Neural cell (in vitro differentiated cells): ENCODE data around the gene SPRR1A. TPM values are rescaled to one million over a fixed set of nuclear protein-coding genes. Genes with fewer than 3 reads are reported as not detected.

Experiments
- H2AFZ ChIP-seq: fragments of 200-600, 300-800 bp; sonication (generic), shearing (Covaris generic); 2 replicates; pipeline ENCODE4 v1.6.0; 2014; ENCODE audit warnings: low read depth, mild to moderate bottlenecking, antibody characterized with exemption, low read length, moderate library complexity
- H3F3A ChIP-seq: fragments of 200-600 bp; shearing (Covaris generic); 2 replicates; pipeline ENCODE4 v1.6.1; 2016; ENCODE audit warnings: mild to moderate bottlenecking, moderate library complexity, mixed read lengths, antibody characterized with exemption, low read length; ENCODE audit not compliant: insufficient read depth, poor library complexity, severe bottlenecking
- H3K27ac ChIP-seq: fragments of 200-600, 300-800 bp; sonication (generic), shearing (Covaris generic); 2 replicates; pipeline ENCODE4 v1.5.1; 2014; ENCODE audit warnings: mild to moderate bottlenecking, low read length, moderate library complexity
- H3K27me3 ChIP-seq: fragments of 300-800, 200-600 bp; sonication (generic), shearing (Covaris generic); 2 replicates; pipeline ENCODE4 v1.6.0; 2014; ENCODE audit warnings: mild to moderate bottlenecking, low read depth, low read length, moderate library complexity; ENCODE audit not compliant: insufficient read depth
- H3K36me3 ChIP-seq: fragments of 300-800, 200-600 bp; sonication (generic), shearing (Covaris generic); 2 replicates; pipeline ENCODE4 v1.5.1; 2014; ENCODE audit warnings: mild to moderate bottlenecking, antibody characterized with exemption, low read length, moderate library complexity; ENCODE audit not compliant: insufficient read depth
- H3K4me2 ChIP-seq: fragments of 300-800, 200-600 bp; sonication (generic), shearing (Covaris generic); 2 replicates; pipeline ENCODE4 v1.6.0; 2014; ENCODE audit warnings: mild to moderate bottlenecking, low read length
- H3K4me3 ChIP-seq: fragments of 300-800, 200-600 bp; sonication (generic), shearing (Covaris generic); 2 replicates; pipeline ENCODE4 v1.5.1; 2014; ENCODE audit warnings: mild to moderate bottlenecking, low read length, moderate library complexity
- H3K79me2 ChIP-seq: fragments of 200-600 bp; shearing (Covaris generic); replicated peaks from 2 replicates; pipeline ENCODE4 v1.6.0; 2014; ENCODE audit warnings: mild to moderate bottlenecking, low read length, moderate library complexity; ENCODE audit not compliant: insufficient read depth
- H3K9ac ChIP-seq: fragments of 300-800, 200-600 bp; sonication (generic), shearing (Covaris generic); 2 replicates; pipeline ENCODE4 v1.6.1; 2016; ENCODE audit warnings: mild to moderate bottlenecking, low read length, mixed read lengths
- H3K9me2 ChIP-seq: fragments of 200-600 bp; shearing (Covaris generic); 2 replicates; pipeline ENCODE4 v1.6.1; 2016; ENCODE audit warnings: mild to moderate bottlenecking, low read length, mixed read lengths; ENCODE audit not compliant: insufficient read depth
- H3K9me3 ChIP-seq: fragments of 200-600, 300-800 bp; sonication (generic), shearing (Covaris generic); 2 replicates; pipeline ENCODE4 v1.6.1; 2016; ENCODE audit warnings: mild to moderate bottlenecking, mixed run types, low read length, moderate library complexity, mixed read lengths
- H4K20me1 ChIP-seq: fragments of 200-600 bp; shearing (Covaris generic); 2 replicates; pipeline ENCODE4 v1.6.1; 2016; ENCODE audit warnings: mild to moderate bottlenecking, mixed run types; ENCODE audit not compliant: insufficient read depth
- EP300 ChIP-seq: fragments of 450-650 bp; conservative IDR thresholded peaks from 2 replicates; pipeline ENCODE4 v1.6.1; 2014; ENCODE audit warnings: antibody characterized with exemption, mild to moderate bottlenecking, moderate library complexity; ENCODE audit not compliant: poor library complexity, severe bottlenecking
- EZH2 ChIP-seq: fragments of 200-600, 300-800 bp; shearing (Covaris generic), sonication (generic); IDR thresholded peaks from 2 replicates; pipeline ENCODE4 v1.6.1; 2014; ENCODE audit warnings: antibody characterized with exemption, low read length, borderline replicate concordance, mild to moderate bottlenecking; ENCODE audit not compliant: insufficient read depth, poor library complexity, severe bottlenecking
- MXI1 ChIP-seq: fragments of 450-650 bp; conservative IDR thresholded peaks from 2 replicates; pipeline ENCODE4 v1.6.1; 2014; ENCODE audit warnings: antibody characterized with exemption, mild to moderate bottlenecking; ENCODE audit not compliant: poor library complexity, severe bottlenecking
- POLR2AphosphoS5 ChIP-seq: IDR thresholded peaks from 2 replicates; pipeline ENCODE4 v1.6.1; 2012
- RAD21 ChIP-seq: fragments of 450-650 bp; conservative IDR thresholded peaks from 2 replicates; pipeline ENCODE4 v1.6.1; 2014; ENCODE audit warnings: antibody characterized with exemption, mild to moderate bottlenecking, moderate library complexity
- SMC3 ChIP-seq: fragments of 450-650 bp; conservative IDR thresholded peaks from 2 replicates; pipeline ENCODE4 v1.6.1; 2014; ENCODE audit warnings: antibody characterized with exemption, mild to moderate bottlenecking, moderate library complexity; ENCODE audit not compliant: poor library complexity
- TAF1 ChIP-seq: IDR thresholded peaks from 2 replicates; pipeline ENCODE4 v1.6.1; 2012; ENCODE audit warnings: low read depth
- polyA plus RNA-seq: library from polyadenylated mRNA; depleted of rRNA; stranded (reverse); fragments of >200 nt; gene quantifications from 2 replicates; pipeline ENCODE4 v1.2.3, GENCODE V29; 2014
- TF ChIP-seq, protein P1 (sequence below): IDR thresholded peaks from 2 replicates; pipeline ENCODE4 v1.6.1; 2012; ENCODE audit warnings: borderline replicate concordance
- TF ChIP-seq, protein P2 (sequence below): fragments of 450-650 bp; IDR thresholded peaks from 2 replicates; pipeline ENCODE4 v1.5.1; 2014; ENCODE audit warnings: antibody characterized with exemption, mild to moderate bottlenecking, moderate library complexity; ENCODE audit not compliant: poor library complexity, severe bottlenecking

SPRR1A gene
- polyA plus RNA-seq, 1 donor from 2014 or later = not detected

DNA sequence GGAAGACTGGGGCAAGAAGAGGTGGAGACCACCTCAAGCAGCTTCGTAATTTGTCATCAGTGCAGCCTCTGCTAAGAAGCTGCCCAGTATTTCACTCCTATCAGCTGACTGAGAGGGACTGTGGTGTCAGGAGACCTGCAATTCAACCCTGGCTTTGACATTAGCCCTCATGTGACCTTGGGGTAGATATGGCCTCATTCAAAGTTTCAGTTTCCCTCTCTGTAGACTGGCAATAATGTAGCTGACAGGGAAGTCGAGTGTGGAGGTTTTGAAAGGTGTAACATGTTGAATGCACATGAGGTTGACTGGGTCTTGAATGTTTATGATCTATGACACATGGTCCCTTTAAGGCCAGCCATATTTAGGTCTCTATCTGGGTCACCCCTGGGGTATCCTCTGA, 15.6 kb upstream of the SPRR1A start:
- Histone ChIP-seq H3K9ac (no peak overlapping the region), H2AFZ (no peak overlapping the region), H3K9me3 (no peaks in the 10 kb centered on the region), H4K20me1 (no peaks in the 10 kb centered on the region), H3K27me3 (no peaks in the 10 kb centered on the region), H3F3A (no peaks in the 10 kb centered on the region), H3K79me2 (no peaks in the 10 kb centered on the region), H3K4me2 (no peak overlapping the region), H3K36me3 (no peaks in the 10 kb centered on the region), H3K27ac (no peak overlapping the region), H3K9me2 (no peaks in the 10 kb centered on the region), H3K4me3 (no peak overlapping the region)
- TF ChIP-seq EP300 (no peak), MXI1 (no peak)

DNA sequence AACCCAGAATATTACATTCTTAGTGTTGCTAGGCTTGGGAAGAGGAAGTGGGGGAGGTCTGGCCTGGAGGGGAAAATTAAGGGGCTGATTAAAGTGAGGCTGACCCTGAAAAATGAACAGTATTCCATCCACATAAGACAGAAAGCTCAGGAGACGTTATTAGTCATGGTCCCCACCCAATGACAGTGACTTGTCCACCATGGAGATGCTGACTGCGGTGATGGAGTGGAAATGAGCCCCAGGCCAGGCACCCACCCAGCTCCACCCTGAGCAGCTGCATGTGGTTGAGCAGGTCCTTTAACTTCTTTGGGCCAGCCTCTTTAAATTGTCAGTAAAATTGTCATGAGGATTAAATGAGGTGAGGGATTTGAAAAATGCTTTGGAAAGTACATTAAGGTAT, 14.8 kb upstream of the SPRR1A start:
- Histone ChIP-seq H3K27ac (no peak overlapping the region), H4K20me1 (no peaks in the 10 kb centered on the region), H3K9me3 (no peaks in the 10 kb centered on the region), H3K79me2 (no peaks in the 10 kb centered on the region), H3K9me2 (no peaks in the 10 kb centered on the region), H3F3A (no peaks in the 10 kb centered on the region), H3K9ac (no peak overlapping the region), H3K36me3 (no peaks in the 10 kb centered on the region), H3K27me3 (no peaks in the 10 kb centered on the region), H3K4me2 (no peak overlapping the region), H3K4me3 (no peak overlapping the region), H2AFZ (no peak overlapping the region)
- TF ChIP-seq POLR2AphosphoS5 = no peak
- TF ChIP-seq RAD21 = no peak
- TF ChIP-seq, protein P1, sequence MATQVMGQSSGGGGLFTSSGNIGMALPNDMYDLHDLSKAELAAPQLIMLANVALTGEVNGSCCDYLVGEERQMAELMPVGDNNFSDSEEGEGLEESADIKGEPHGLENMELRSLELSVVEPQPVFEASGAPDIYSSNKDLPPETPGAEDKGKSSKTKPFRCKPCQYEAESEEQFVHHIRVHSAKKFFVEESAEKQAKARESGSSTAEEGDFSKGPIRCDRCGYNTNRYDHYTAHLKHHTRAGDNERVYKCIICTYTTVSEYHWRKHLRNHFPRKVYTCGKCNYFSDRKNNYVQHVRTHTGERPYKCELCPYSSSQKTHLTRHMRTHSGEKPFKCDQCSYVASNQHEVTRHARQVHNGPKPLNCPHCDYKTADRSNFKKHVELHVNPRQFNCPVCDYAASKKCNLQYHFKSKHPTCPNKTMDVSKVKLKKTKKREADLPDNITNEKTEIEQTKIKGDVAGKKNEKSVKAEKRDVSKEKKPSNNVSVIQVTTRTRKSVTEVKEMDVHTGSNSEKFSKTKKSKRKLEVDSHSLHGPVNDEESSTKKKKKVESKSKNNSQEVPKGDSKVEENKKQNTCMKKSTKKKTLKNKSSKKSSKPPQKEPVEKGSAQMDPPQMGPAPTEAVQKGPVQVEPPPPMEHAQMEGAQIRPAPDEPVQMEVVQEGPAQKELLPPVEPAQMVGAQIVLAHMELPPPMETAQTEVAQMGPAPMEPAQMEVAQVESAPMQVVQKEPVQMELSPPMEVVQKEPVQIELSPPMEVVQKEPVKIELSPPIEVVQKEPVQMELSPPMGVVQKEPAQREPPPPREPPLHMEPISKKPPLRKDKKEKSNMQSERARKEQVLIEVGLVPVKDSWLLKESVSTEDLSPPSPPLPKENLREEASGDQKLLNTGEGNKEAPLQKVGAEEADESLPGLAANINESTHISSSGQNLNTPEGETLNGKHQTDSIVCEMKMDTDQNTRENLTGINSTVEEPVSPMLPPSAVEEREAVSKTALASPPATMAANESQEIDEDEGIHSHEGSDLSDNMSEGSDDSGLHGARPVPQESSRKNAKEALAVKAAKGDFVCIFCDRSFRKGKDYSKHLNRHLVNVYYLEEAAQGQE = no peak
- TF ChIP-seq EZH2 = no peak
- no peak for TF ChIP-seq MXI1
- TF ChIP-seq SMC3 = no peak
- TF ChIP-seq, protein P2, sequence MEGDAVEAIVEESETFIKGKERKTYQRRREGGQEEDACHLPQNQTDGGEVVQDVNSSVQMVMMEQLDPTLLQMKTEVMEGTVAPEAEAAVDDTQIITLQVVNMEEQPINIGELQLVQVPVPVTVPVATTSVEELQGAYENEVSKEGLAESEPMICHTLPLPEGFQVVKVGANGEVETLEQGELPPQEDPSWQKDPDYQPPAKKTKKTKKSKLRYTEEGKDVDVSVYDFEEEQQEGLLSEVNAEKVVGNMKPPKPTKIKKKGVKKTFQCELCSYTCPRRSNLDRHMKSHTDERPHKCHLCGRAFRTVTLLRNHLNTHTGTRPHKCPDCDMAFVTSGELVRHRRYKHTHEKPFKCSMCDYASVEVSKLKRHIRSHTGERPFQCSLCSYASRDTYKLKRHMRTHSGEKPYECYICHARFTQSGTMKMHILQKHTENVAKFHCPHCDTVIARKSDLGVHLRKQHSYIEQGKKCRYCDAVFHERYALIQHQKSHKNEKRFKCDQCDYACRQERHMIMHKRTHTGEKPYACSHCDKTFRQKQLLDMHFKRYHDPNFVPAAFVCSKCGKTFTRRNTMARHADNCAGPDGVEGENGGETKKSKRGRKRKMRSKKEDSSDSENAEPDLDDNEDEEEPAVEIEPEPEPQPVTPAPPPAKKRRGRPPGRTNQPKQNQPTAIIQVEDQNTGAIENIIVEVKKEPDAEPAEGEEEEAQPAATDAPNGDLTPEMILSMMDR = no peak
- TF ChIP-seq EP300 = no peak
- no peak for TF ChIP-seq TAF1

DNA sequence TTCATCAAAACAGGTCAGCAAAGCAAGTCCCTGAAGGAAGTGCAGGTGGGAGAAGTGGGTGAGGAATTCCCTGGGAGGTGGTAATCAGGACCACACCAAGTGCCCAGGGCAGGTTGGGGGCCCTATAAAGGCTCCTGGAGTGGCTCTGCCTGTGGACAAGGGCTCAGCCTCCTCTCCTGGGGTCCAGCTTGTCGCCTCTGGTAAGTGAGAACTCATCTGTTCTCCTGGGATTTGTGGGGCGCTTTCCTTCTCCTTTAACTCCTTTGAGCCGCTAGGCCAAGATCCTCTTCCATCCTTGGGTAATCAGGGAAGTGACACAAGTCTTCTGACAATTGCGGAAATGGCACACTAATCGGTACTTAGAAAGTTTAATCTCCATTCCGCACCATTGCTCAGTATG, 13.4 kb upstream of the SPRR1A start, which contains the start of gene SPRR4:
Gene SPRR4, plus strand, starts transcription at position 154 of the 400 bp plus-strand sequence. CDS start 1,243 bp downstream, outside the sequence.
- H3K4me2 ChIP-seq = no peak within 1 kb of the TSS
- no peaks in the 10 kb centered on the region for H3K9me3 ChIP-seq
- no peaks in the 10 kb centered on the region for H3K9me2 ChIP-seq
- no peak within 1 kb of the TSS for H3K27ac ChIP-seq
- H3K9ac ChIP-seq = no peak within 1 kb of the TSS
- TF ChIP-seq TAF1 (no peak), EZH2 (no peak), SMC3 (no peak), EP300 (no peak), RAD21 (no peak), MXI1 (no peak), POLR2AphosphoS5 (no peak)
- TF ChIP-seq, protein P1 = no peak
- TF ChIP-seq, protein P2 = no peak
- no peaks in the 10 kb centered on the region for H3K79me2 ChIP-seq
- H3F3A ChIP-seq = no peaks in the 10 kb centered on the region
- no peaks in the 10 kb centered on the region for H4K20me1 ChIP-seq
- no peaks in the 10 kb centered on the region for H3K27me3 ChIP-seq
- no peak within 1 kb of the TSS for H2AFZ ChIP-seq
- no peaks in the 10 kb centered on the region for H3K36me3 ChIP-seq
- no peak within 1 kb of the TSS for H3K4me3 ChIP-seq
